ENCODE data around the gene ZP2. TPM values are rescaled to one million over a fixed set of nuclear protein-coding genes. Genes with fewer than 3 reads are reported as not detected.

Gene ZP2
- total RNA-seq, 1 experiment from 2014 or later = not detected

- Histone ChIP-seq H2BK12ac (ENCODE audit: insufficient read length, low read depth, low read length) (no peak overlapping the region), H4K8ac (replicated peaks; ENCODE audit: insufficient read length, low read depth, low read length) (no peak overlapping the region), H3K23ac (ENCODE audit: insufficient read length, low read depth, low read length) (no peak overlapping the region), H3K79me2 (ENCODE audit: insufficient read depth, low read length) (no peaks in the 10 kb centered on the region), H2BK15ac (ENCODE audit: low read depth, low read length) (no peak overlapping the region), H3K56ac (ENCODE audit: insufficient read length, low read depth, low read length) (no peak overlapping the region), H3K9ac (ENCODE audit: extremely low read depth, insufficient read length, low read length) (no peak overlapping the region), H3K27me3 (ENCODE audit: insufficient read depth, low read length) (no peaks in the 10 kb centered on the region), H4K5ac (ENCODE audit: insufficient read length, low read depth, low read length) (no peak overlapping the region), H2AK5ac (ENCODE audit: insufficient read length, low read length) (no peak overlapping the region), H3K79me1 (ENCODE audit: insufficient read depth, low read depth, low read length, poor library complexity, severe bottlenecking) (no peaks in the 10 kb centered on the region), H4K91ac (ENCODE audit: insufficient read length, low read depth, low read length) (no peak overlapping the region), H3K4me1 (ENCODE audit: insufficient read depth, low read length) (no peaks in the 10 kb centered on the region), H2BK20ac (ENCODE audit: low read depth, low read length, poor library complexity, severe bottlenecking) (no peak overlapping the region), H2AFZ (ENCODE audit: low read length) (no peak overlapping the region), H4K20me1 (ENCODE audit: control insufficient read depth, insufficient read depth, insufficient read length) (no peaks in the 10 kb centered on the region), H3K4ac (ENCODE audit: low read depth, low read length) (no peak overlapping the region), H3K4me2 (ENCODE audit: insufficient read depth, insufficient read length, low read length) (no peak overlapping the region), H3K23me2 (ENCODE audit: insufficient read length, low read depth, low read length, poor library complexity, severe bottlenecking) (no peaks in the 10 kb centered on the region), H2BK5ac (ENCODE audit: insufficient read length, low read length) (no peak overlapping the region), H3K27ac (ENCODE audit: insufficient read length, low read depth, low read length) (no peak overlapping the region), H3K14ac (ENCODE audit: insufficient read depth, low read length) (no peak overlapping the region), H2BK120ac (ENCODE audit: low read depth, low read length, poor library complexity, severe bottlenecking) (no peak overlapping the region), H3K18ac (ENCODE audit: insufficient read length, low read depth, low read length) (no peak overlapping the region), H3K9me3 (ENCODE audit: control insufficient read depth, low read depth, low read length) (no peaks in the 10 kb centered on the region), H3T11ph (ENCODE audit: low read length) (no peak overlapping the region)
- Mint-ChIP-seq H3K4me3 (no peak overlapping the region), H3K4me1 (peaks cover 0 to 3% of the 10 kb centered on the region in 2 experiments; a peak in 2 of 4 replicates), H3K27me3 (ENCODE audit: low read depth) (no peaks in the 10 kb centered on the region), H3K36me3 (ENCODE audit: insufficient read depth in 1 of 3, low read depth in 3 of 3) (peaks cover 22 to 70% (median 60%) of the 10 kb centered on the region in 3 experiments; a peak in 6 of 7 replicates), H3K9me3 (no peaks in the 10 kb centered on the region), H3K27ac (no peak overlapping the region)
- no peak for DNase-seq
- no CpG with 5 or more reads among the region's 12 CpGs for WGBS (ENCODE audit: extremely low coverage, insufficient read length, low lambda C conversion rate)
- no peak for TF ChIP-seq CTCF (conservative IDR thresholded peaks at IDR 0.05)
These were observed 43.3 kb downstream of the ZP2 start for GRCh38 chr16:21167929-21168602.
